GM23248 (cell line): ENCODE data around the gene TSPEAR. TPM values are rescaled to one million over a fixed set of nuclear protein-coding genes. Genes with fewer than 3 reads are reported as not detected.

ENCODE experiments used
- DNase-seq: peaks from one replicate; pipeline ENCODE4 v3.0.0-alpha.2; 2015
- H2AFZ ChIP-seq: fragments of 200-600 bp; sonication (generic); 2 replicates; pipeline ENCODE4 v1.6.1; 2016; ENCODE audit warnings: antibody characterized with exemption
- H3F3A ChIP-seq: fragments of 200-600 bp; sonication (generic); 2 replicates; pipeline ENCODE4 v1.6.1; 2016; ENCODE audit warnings: mild to moderate bottlenecking, antibody characterized with exemption, mixed run types; ENCODE audit not compliant: insufficient read depth
- H3K27ac ChIP-seq: fragments of 200-600 bp; sonication (generic); 2 replicates; pipeline ENCODE4 v1.5.1; 2016; ENCODE audit warnings: mild to moderate bottlenecking
- H3K27me3 ChIP-seq: fragments of 200-600 bp; sonication (generic); replicated peaks from 2 replicates; pipeline ENCODE4 v1.6.1; 2016; ENCODE audit warnings: mild to moderate bottlenecking; ENCODE audit not compliant: insufficient read depth
- H3K36me3 ChIP-seq: fragments of 200-600 bp; sonication (generic); 2 replicates; pipeline ENCODE4 v1.6.1; 2016; ENCODE audit warnings: low read depth, mild to moderate bottlenecking
- H3K4me1 ChIP-seq: fragments of 200-600 bp; sonication (generic); 2 replicates; pipeline ENCODE4 v1.6.1; 2016; ENCODE audit warnings: mild to moderate bottlenecking; ENCODE audit not compliant: insufficient read depth
- H3K4me2 ChIP-seq: fragments of 200-600 bp; sonication (generic); one replicate; pipeline ENCODE4 v1.6.1; 2016; ENCODE audit warnings: mild to moderate bottlenecking; ENCODE audit not compliant: unreplicated experiment
- H3K4me3 ChIP-seq: fragments of 200-600 bp; sonication (generic); 2 replicates; pipeline ENCODE4 v1.5.1; 2016; ENCODE audit warnings: mild to moderate bottlenecking
- H3K79me2 ChIP-seq: fragments of 200-600 bp; sonication (generic); 2 replicates; pipeline ENCODE4 v1.6.1; 2016; ENCODE audit warnings: mild to moderate bottlenecking; ENCODE audit not compliant: insufficient read depth
- H3K9ac ChIP-seq: fragments of 200-600 bp; sonication (generic); 2 replicates; pipeline ENCODE4 v1.6.1; 2016; ENCODE audit warnings: mild to moderate bottlenecking
- H3K9me2 ChIP-seq: fragments of 200-600 bp; sonication (generic); 2 replicates; pipeline ENCODE4 v1.6.1; 2016; ENCODE audit warnings: mixed run types, mild to moderate bottlenecking, moderate library complexity; ENCODE audit not compliant: insufficient read depth
- H3K9me3 ChIP-seq: fragments of 200-600 bp; sonication (generic); one replicate; pipeline ENCODE4 v1.6.1; 2017; ENCODE audit warnings: low read depth
- H4K20me1 ChIP-seq: fragments of 200-600 bp; sonication (generic); 2 replicates; pipeline ENCODE4 v1.6.0; 2016; ENCODE audit not compliant: insufficient read depth
- EZH2 ChIP-seq: fragments of 200-600 bp; sonication (generic); IDR thresholded peaks from 2 replicates; pipeline ENCODE4 v1.6.1; 2018; ENCODE audit warnings: antibody characterized with exemption, mild to moderate bottlenecking; ENCODE audit not compliant: insufficient read depth, poor library complexity, severe bottlenecking
- EZH2phosphoT487 ChIP-seq: fragments of 200-600 bp; sonication (generic); IDR thresholded peaks from 2 replicates; pipeline ENCODE4 v1.6.1; 2018; ENCODE audit warnings: antibody characterized with exemption, moderate library complexity, mild to moderate bottlenecking, low read depth; ENCODE audit not compliant: insufficient read depth
- WGBS, 2 experiments: methylation state at CpG; one replicate each; pipeline ENCODE4 v1.1.6; 2015 to 2017; ENCODE audit warnings: low lambda C conversion rate in 2 of 2, low coverage in 1 of 2; ENCODE audit errors: missing lambda C conversion rate in 2 of 2; 5-methylcytosine and 5-hydroxymethylcytosine counted together
- in situ Hi-C: fragments of 300-500 bp; cut with MboI; formaldehyde crosslinking; loops from 2 replicates; pipeline ENCODE4 v1.15.0; 2020
- polyA plus RNA-seq: library from polyadenylated mRNA; unstranded; fragments of >200 nt; fragmentation: Nextera tagmentation; extraction: Ambion mirVana; gene quantifications from 2 replicates; pipeline ENCODE4 v1.2.1, GENCODE V29; 2016
- total RNA-seq: library from RNA; depleted of rRNA; stranded (reverse); fragments of >200 nt; shearing (Covaris generic); gene quantifications from 2 replicates; pipeline ENCODE4 v1.2.3, GENCODE V29; 2014; rRNA removed

The TSPEAR gene
- not detected in 2 replicates for total RNA-seq
- not detected in 2 replicates for polyA plus RNA-seq

- no peak; the same call in 1 of the 2 replicates for TF ChIP-seq EZH2phosphoT487
- no peak for TF ChIP-seq EZH2
- Histone ChIP-seq H3K79me2 (no peaks in the 10 kb centered on the region), H3F3A (no peaks in the 10 kb centered on the region), H3K4me3 (no peak within 1 kb of the TSS), H3K9ac (no peak within 1 kb of the TSS), H3K9me2 (no peaks in the 10 kb centered on the region), H3K27ac (no peak within 1 kb of the TSS), H4K20me1 (no peaks in the 10 kb centered on the region), H3K36me3 (no peaks in the 10 kb centered on the region), H3K4me2 (no peak within 1 kb of the TSS), H3K27me3 (peaks cover 79% of the 10 kb centered on the region), H3K9me3 (no peaks in the 10 kb centered on the region), H3K4me1 (no peaks in the 10 kb centered on the region), H2AFZ (no peak within 1 kb of the TSS)
- 2 to 3% methylated on average over 38 to 41 of the region's 41 CpGs for WGBS, 2 experiments
- in situ Hi-C loops = no loop called here
- DNase-seq = no peak
Observed at GRCh38 chr21:44711327-44712202, at the start of gene TSPEAR. Gene TSPEAR (minus strand): TSS chr21:44711572. CDS start chr21:44711514, 58 bp downstream.

DNA sequence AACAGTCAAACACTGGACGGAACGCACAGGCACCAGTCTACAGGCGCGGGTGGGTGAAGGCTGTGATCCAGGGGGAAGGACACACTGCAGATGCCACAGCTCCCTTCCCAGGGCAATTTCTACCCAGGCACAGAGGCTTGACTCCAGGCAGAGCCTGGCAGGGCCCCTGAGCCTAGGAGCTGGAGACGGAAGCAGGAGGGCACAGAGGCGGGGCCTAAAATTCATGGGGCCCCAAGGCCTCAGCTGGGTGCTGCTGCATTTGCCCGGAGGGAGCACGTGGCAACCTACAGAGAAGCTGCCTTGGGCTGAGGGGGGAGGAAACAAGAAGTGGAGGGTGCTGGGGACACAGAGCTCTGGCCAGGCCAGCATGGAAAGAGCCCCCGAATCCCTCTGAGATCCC is 49.0 kb upstream of the TSPEAR start:
- Histone ChIP-seq H3K9ac (no peak overlapping the region), H3K79me2 (no peaks in the 10 kb centered on the region), H3K27ac (no peak overlapping the region), H3K4me2 (no peak overlapping the region), H4K20me1 (no peaks in the 10 kb centered on the region), H3F3A (no peaks in the 10 kb centered on the region), H3K27me3 (no peaks in the 10 kb centered on the region), H3K9me2 (no peaks in the 10 kb centered on the region), H2AFZ (no peak overlapping the region), H3K36me3 (no peaks in the 10 kb centered on the region), H3K4me1 (no peaks in the 10 kb centered on the region), H3K4me3 (no peak overlapping the region), H3K9me3 (no peaks in the 10 kb centered on the region)
- TF ChIP-seq EZH2 = no peak
- no peak for TF ChIP-seq EZH2phosphoT487
- WGBS, 2 experiments = 64 to 74% methylated on average over 9 of the region's 9 CpGs
- in situ Hi-C loops = no loop called here
- no peak for DNase-seq

DNA sequence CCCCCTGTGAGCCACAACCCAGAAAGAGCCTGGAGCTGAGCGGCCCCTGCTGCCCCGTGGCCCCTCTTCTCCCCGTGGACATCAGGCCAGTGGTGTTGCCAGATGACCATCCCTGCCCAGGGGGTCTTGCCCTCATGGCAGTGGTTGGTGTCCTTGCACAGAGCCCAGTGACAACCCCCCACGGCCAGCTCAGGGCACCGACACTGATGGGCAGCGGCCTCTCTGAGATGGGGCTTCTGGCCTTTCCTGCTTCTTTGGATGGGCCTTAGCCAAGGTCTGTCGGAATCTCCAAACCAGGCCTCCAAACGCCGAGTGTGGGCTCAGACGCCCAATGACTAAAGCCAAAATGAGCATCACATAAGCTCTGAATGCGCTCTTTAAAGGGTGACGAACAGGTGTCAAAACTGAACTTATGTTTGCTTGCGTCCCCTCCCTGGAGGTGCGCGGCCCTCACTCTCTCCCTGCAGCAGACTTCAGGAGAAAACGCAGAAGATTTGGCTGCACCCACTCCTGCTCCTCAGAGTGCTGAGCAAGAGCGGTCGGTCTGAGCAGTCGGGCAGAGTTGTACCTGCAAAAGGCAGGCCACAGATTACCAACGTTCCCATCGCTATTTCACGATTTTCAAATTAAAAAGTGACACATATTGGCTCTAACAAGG is 48.4 kb upstream of the TSPEAR start:
- 79 to 80% methylated on average over 22 of the region's 22 CpGs for WGBS, 2 experiments
- in situ Hi-C loops = no loop called here
- no peaks in the 10 kb centered on the region for H3K9me2 ChIP-seq

GRCh38 chr21:44758781-44759627 is 47.6 kb upstream of the TSPEAR start:
- Histone ChIP-seq H3K4me1 (no peaks in the 10 kb centered on the region), H3K9me3 (no peaks in the 10 kb centered on the region), H3K36me3 (no peaks in the 10 kb centered on the region), H3K9me2 (no peaks in the 10 kb centered on the region), H3F3A (no peaks in the 10 kb centered on the region), H3K9ac (no peak overlapping the region), H3K4me2 (no peak overlapping the region), H3K4me3 (no peak overlapping the region), H2AFZ (no peak overlapping the region), H4K20me1 (no peaks in the 10 kb centered on the region), H3K27ac (no peak overlapping the region), H3K79me2 (no peaks in the 10 kb centered on the region), H3K27me3 (no peaks in the 10 kb centered on the region)
- TF ChIP-seq EZH2phosphoT487 (no peak), EZH2 (no peak)
- in situ Hi-C loops = no loop called here
- 47 to 56% methylated on average over 24 to 26 of the region's 26 CpGs for WGBS, 2 experiments
- no peak for DNase-seq

More for the DNA sequence above, 48.4 kb upstream of the TSPEAR start:
- Histone ChIP-seq H3K4me2 (no peak overlapping the region), H3K9me3 (no peaks in the 10 kb centered on the region), H3K27ac (no peak overlapping the region), H4K20me1 (no peaks in the 10 kb centered on the region), H3K9ac (no peak overlapping the region), H3K79me2 (no peaks in the 10 kb centered on the region), H3K27me3 (no peaks in the 10 kb centered on the region), H3K4me1 (no peaks in the 10 kb centered on the region), H3K4me3 (no peak overlapping the region), H3K36me3 (no peaks in the 10 kb centered on the region), H3F3A (no peaks in the 10 kb centered on the region), H2AFZ (no peak overlapping the region)
- DNase-seq = no peak
- TF ChIP-seq EZH2 (no peak), EZH2phosphoT487 (no peak)
